ENCODE data around the gene DDC.
"Not testable (repeated sequence)": the region's sequence is repeated elsewhere in the genome, so short reads cannot be mapped to it uniquely, and the experiment has no call there.

Gene DDC

DNA sequence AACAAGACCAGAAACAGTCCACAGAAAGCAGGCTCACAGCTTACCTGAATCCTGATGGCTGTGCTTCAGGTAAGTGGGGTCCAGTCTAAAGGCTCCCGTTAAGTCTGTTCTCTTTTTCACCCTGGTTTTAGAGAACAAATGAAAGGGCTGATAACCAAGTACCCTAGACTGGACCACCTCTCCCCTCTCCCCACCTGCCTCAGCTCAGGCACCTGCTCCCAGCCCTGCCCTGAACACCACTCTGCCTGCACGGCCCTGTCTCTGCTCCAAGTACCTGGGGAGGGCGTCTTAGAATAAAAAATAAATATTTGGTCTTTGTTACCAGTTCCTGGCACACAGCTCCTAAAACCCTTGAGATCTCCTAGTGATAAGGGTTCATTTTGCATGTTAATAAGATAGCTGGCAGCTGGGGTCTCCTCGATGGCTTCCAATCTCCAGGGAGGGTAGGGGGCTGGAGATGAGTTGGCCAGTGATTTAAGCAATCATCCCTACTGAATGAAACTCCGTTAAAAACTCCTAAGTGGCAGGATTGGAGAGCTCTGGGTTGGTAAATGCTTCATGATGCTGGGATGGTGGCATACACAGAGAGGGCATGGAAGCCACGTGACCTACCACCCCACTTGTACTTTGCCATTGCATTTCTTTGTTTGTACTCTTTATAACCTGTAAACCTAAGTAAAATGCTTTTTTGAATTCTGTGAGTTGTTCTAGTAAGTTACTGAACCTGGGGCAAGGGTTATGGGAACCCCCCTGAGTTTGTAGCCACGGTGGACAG, 85.3 kb downstream of the DDC start:
- DNase-seq (ENCODE audit: low spot score): no peak

DNA sequence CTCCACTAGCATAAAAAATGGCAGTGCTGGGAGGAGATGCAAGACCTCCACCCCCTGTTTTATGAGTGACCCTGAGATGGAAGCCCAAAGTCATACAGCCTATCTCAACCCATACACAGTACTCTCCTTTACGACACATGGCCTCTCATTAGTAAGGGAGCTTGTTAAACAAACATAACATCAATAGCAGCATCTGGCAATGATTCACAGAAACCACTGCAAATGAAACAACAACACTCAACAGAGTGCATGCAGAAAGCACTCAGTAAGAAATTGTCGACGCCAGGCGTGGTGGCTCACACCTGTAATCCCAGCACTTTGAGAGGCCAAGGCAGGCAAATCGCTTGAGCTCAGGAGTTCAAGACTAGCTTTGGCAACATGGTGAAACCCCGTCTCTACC, 87.6 kb downstream of the DDC start:
- no peak for DNase-seq (ENCODE audit: low spot score)

DNA sequence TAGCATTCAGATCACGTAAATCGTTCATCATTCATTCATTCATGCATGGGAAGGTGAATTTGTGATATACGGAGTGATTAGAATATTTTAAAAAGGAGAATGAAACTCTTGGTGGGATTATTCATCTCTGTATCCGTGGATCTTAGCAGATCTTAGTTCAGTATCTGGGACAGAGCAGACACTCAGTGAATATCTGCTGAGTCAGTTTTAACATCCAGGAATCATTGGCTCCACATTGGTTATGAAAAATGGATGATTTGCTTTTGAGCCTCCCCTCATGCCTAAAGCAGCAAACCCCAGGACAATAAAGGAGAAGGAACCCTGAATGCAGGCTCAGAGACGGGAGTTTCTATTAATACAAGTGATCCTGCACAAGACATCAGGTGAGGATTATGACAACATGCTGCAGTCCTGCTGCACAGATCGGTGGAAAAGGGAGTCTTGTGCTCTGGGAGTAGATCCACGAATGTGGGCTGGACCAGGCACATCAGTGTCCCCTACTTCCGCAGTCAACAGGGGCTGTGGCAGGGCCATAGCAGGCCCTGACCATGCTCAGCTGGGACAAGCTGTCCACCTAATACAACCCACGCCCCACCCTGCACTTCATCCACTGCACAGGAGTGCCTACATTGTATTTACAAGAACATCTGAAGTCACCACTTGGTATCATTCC, 88.1 kb downstream of the DDC start:
- no peak for DNase-seq (ENCODE audit: low spot score)

DNA sequence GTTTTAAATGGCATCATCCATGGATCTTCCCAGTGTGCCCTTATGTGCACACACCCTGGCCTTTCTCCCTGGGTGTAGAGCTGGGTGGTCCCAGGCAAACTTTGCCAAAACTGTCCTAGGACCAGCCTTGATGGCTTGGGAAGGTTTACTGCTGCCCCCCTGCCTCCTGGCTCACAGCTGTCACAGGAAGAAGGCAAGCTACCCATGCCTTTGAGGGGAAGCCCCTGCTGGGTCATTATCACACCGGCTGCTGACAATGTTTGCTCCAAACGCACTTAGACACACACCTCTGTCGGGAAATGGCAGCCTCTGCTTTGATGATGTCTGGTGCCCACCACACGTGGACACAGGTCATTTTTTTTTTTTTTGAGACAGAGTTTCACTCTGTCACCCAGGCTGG, 89.9 kb downstream of the DDC start:
- no peak for DNase-seq (ENCODE audit: low spot score)

DNA sequence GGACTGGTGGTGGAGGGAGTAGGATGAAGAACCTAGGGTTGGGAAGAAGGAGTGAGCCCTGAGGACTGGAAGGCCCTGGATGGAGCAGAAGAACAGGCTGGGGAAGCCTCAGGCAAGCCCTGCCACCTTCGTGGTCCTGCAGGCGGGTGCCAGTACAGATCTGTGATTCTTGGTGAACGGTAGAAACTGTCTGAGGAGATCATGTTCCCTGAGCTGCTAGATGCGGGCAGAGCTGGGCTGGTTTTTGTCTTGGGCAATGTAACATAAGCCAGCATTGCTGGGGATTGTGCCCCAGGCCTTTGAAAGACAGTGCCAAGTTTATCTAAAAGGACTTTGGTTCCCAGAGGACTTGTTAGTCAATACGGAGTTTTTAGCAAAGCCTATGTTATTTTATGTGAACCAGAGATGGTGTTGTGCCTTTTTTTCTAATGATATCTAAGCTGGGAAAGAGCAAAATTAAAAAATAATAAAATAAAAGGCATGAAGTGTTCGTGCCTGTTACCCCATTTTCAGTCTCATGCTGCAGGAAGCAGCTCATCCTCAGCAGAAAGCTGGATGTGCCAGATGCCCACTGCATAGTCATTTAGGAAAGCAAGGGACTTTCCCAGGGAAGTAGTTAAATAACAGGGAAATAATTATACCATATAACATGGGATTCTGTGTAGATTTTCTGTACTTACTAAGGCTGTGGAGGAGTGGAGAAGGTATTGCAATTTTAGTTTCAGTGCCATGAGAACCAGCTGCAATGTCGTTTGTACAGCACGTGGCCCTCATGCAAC, 90.6 kb downstream of the DDC start:
- no peak for DNase-seq (ENCODE audit: low spot score)

DNA sequence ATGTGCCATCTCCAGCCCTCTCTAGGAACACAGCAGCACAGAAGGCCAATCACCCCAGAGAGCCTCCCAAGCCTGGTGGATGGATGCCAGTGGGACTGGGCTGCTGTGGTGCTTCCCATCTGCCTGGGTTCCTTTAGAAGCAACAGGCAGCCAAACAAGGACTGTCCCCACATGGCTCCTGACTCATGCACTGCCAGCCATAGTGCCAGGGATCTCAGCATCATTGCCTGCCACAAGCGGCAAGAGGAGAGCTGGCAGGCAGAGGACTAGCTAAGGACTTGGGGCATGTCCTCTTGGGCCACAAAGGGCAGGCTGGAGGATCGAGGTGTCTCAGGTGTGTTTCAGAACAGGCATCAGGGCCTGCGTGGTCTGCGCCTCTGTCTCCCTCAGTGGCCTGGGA, 91.7 kb downstream of the DDC start:
- DNase-seq (ENCODE audit: low spot score): no peak

DNA sequence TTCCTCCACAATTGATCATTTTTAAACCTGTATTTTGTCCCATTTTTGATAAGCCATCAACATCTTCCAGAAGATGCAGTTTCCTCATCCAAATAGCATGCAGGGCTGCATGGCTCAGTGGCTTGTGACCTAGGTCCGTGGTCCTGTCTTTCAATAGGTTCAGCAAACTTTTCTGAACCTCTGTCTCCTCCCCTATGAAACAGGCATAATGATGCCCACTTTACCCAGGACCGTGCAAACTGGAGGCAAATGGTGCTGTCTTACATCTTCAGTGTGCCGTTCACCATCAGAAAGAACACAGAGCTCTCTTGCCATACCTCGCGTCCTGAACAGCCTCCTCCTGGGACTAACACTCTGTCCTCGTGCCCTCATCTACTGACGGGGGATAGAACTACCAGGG, 92.8 kb downstream of the DDC start:
- no peak for DNase-seq (ENCODE audit: low spot score)

DNA sequence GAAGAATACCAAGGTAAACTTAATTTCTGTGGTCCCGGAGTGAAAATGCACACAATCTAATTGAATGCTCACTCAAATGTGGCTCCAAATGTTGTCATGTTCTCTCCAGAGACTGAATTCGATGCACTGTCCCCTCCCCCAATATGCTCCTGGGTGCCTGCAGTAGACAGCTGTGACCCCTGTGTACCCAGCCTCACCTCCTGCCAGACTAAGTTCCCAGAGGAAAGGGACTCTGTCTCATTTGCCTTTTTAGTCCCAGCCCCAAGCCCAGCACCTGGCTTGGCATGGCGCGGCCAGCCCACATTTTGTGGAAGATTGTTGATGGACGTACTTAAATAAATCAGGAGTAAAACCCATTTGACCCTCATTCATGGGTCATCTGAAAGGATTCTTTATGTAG, 93.2 kb downstream of the DDC start:
- DNase-seq (ENCODE audit: low spot score): no peak

DNA sequence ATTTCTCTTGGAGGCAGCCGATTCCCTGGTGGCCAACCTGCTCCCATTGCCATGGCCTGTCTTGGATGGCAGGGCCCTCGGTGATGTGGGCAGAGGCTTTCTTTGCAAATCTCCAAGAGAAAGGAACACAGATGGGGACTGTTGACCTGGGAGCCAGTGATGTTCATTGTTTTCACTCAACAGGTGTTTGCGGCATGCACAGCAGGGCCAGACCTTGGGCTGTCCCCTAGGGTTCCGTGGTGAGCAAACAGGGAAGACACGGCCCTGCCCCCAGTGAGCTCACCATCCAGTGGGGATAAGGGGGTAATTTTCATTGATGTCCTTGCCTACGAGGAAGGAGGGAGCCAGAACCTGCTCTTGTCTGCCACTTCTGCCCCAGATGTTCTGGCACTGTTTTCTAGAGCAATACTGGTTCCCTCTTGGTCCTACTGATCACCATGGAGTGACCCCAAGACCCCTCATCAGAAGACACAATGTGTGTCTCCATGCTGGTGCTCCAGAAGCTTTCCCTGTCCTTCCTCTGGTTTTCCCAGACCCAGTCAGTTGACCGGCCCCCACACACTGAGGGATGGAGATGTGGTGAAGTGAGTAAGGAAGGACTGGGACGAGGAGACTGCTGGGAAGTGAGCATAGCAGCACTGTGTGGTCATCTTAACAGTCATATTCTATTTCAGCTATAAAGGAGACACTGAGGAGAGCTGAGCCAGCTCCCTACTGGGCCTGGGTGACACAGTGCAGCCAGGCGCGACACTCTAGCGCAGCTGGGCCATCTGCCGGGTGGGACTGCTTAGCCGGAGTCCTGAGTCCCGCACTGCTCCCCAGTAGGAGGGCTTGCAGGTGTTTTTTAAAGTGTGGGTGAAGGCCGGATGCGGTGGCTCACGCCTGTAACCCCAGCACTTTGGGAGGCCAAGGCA, 94.7 kb downstream of the DDC start:
- no peak for DNase-seq (ENCODE audit: low spot score)

DNA sequence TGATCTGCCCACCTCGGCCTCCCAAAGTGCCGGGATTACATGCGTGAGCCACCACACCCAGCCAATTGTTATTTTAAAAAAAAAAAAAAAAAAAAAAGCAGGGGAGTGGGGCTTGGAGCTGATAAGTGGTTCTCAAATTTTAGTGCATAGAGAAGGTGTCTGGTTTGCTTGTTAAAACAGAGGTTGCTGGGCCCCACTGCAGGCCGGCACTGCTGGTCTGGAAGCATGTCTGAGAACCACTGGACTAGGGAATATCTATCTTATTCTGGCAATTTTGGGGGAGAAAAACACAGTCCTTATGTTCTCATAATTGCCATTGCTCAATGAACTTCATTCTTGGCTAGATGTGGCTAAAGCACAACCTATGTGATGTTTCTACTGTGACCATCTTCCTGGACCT, 96.0 kb downstream of the DDC start:
- no peak for DNase-seq (ENCODE audit: low spot score)

DNA sequence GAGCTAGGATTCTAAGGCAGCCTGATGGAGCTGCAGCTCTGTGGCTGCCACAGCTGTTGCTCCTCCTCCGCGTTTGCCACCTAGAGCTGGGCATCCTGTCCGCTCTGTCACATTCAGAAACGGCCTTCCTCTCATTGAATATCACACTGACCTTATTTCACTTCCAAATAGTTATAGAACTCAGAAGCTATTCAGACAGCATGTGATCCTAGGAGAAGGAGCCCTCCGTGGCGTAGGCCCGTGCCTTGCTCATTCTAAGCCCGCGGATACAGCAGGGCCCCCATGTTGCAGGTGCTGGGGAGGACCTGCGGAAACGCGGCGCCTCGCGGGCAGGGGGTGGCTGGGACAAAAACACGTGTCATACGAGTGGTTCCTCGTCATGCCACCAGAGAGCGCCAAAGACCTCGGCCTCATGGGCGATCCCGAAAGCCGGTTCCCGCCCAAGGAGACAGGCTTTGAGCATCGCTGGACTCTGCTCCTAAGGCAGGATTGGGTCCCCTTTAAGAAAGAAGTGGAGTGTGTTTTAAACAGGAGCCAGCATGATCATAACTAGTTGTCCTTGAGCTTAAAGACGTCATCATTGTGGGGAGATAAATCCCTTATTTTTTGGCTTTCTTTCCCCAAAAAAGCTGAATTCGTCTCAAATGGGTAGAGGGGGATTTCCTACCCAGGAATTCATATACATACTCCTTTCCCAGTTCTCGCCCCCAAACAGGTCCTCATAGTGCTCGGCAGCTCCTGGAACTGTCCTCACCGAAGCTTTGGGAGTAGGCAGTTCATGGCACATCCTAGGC, 97.2 kb downstream of the DDC start:
- peak; percentile 73 for DNase-seq (ENCODE audit: low spot score)

DNA sequence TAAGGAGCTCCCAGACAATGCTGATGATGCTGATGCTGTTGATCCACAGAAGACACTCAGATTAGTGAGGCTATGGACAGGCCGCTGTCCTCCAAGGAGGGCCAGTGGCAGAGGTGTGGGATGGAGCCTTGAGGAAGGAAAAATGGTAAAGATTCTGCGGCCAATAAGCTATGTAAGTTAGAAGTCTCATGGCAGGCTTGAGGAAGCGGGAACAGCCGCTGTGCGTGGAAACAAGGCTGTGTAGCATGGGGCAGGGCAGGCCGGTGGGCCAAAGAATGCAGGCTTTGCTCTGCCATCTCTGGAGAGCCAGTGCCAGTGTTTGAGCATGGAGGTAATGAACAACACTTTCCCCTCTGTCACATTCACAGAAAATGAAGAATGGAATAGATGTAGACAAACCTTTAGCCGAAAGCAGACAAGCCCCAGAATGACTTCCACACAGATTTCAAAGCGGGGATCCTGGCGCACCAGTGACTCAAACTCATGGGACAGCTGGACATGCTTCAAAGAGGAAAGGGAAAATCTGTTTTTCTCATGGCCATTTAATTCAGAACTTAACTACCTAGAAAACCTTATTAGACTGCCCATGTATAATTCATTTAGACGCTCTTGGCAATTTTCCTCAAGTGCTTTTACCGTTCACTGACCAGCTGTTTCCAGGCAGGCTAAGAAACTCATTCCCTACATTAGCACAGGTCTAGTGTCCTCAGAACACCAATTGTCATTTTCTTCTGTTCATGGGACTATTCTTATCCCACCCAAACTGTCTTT, 98.2 kb downstream of the DDC start:
- DNase-seq (ENCODE audit: low spot score): no peak

DNA sequence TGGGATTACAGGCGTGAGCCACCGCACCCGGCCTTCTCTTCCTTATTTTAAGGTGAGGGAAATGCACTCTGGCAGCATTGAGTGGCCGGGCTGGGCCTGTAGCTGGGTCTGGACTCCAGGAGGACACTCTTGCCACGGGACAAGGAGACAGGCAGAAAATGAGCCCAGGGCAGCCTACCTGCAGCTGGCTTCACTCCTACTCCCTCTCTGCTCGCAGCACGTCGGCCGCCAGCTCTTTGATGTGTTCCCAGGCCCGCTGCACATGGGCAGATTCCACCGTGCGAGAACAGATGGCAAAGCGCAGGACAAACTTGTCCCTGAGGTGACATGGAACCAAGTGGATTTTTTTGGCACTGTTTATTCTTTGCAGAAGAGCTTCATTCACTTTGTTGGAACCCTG, 102.2 kb downstream of the DDC start:
- no peak for DNase-seq (ENCODE audit: low spot score)

DNA sequence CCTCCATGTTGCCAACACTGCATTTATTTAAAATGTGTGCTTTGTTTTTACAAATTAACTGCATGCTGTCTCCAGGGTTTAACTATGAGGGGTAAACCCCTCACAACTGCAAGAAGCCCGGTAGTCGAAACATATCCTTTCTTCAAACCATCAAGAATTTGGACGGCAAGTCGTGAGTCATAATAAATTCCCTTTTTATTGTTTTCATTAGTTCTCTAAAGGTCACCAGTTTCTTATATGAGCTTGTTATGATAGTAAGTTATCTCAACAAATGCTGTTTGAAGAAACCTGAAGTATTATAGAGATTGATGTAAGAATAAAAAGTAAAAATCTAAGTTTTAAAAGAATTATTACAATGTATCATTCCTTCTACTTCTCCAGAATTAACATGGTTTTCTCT, 102.8 kb downstream of the DDC start:
- no peak for DNase-seq (ENCODE audit: low spot score)

DNA sequence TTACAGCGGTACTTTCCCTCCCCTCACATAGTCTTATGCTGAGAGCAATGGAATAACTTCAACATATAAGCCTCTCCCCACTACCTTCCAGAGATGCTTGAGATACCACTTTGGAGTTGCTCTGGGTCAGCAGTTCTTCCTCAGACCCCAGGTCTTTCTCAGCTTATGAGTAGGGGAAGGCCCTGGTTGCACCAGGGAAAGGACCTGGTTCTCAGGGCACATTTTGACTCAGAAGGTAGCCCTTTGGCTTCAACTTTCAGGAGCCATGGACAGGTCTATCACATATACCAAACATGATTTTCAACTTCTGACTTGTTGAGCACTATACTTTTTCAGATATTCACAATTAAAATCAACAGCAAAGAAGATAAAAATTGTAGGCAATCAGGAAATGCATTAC, 103.5 kb downstream of the DDC start:
- DNase-seq (ENCODE audit: low spot score): no peak

DNA sequence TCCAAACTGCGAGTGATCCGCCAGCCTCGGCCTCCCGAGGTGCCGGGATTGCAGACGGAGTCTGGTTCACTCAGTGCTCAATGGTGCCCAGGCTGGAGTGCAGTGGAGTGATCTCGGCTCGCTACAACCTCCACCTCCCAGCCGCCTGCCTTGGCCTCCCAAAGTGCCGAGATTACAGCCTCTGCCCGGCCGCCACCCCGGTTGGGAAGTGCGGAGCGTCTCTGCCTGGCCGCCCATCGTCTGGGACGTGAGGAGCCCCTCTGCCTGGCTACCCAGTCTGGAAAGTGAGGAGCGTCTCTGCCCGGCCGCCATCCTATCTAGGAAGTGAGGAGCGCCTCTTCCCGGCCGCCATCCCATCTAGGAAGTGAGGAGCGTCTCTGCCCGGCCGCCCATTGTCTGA, 106.0 kb downstream of the DDC start:
- DNase-seq (ENCODE audit: low spot score): not testable (repeated sequence)

DNA sequence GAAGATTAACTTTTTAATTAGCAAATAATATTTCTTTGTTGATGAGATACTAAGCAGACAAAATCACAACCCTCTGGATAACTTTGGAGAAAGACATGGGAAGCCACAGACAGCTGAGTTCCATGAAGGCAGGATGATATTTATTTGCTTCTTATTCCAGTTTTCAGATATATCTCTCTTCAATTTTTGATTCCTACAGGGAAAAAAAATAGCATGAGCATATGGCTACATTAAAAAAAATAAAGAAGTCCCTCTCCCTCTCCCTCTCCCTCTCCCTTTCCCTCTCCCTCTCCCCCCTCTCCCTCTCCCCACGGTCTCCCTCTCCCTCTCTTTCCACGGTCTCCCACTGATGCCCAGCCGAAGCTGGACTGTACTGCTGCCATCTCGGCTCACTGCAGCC, 106.6 kb downstream of the DDC start:
- not testable (repeated sequence) for DNase-seq (ENCODE audit: low spot score)

DNA sequence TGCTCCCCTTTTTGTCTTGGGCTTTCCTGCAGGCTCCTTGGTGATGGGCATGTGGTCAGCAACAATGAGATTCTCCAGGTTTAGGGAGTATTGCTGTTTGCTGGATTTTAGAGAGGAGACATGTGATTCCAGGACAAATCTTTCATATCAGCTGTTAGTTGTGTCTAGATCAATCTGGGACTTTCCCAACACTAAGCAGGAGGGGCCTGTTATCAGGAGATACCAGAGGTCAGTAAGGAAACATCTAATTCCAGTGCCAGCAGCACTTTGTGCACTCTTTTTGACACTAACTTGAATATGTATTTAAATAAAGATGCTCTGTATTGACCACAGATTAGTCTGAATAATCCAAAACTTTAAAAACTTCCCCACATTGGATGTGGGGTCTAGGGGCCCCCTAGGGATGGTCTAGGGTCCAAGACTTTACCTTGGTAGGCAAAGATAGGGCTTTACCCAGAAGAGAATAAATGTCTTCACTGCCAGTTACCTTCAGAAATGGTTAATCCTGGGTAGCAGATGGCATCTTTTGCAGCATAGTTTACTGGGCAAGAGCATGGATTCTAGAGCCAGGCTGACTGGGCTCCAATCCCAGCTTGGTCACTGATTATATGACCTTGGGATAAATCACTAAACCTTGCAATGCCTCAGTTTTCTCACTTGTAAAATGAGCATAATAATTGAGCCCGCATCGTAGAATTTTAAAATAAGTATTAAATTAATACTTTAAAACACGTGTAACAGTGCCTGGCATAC, 108.7 kb downstream of the DDC start:
- no peak for DNase-seq (ENCODE audit: low spot score)

DNA sequence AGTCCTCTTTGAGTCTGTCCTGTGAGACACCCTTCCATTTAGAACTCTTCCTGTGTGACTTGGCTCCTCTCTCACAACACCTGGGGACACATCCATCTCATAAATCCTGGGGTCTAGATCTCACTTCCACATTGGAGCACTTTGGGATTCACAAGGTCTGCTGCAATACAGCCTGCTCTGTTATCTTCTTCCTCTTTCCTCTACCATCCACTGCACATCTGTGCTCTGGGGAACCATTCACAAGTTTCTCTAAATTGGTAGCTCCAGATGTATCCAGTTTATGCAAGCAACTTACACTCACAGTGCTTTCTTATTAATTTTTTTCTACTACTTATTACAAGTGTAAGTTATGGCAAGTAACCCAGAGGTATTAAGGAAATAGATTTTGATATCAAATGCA, 109.5 kb downstream of the DDC start:
- no peak for DNase-seq (ENCODE audit: low spot score)

DNA sequence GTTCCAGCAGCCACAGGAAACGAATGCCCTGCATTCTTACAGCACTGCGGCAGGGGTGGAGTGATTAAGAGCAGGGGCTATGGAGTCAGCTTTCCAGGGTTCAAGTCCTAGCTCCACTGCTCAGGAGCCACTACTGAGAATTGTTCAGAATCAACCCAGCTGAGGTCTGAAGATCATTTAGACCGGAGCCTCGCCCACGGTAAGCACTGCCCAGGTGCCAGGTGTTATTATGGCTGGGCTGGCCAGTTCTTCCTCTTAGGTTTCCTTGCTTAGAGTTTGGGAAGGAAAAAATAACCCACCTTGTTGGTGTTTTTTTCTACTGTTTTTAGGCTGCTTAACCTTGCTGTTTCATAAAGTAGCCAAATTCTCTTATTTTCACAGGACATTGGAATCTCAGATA, 110.2 kb downstream of the DDC start:
- DNase-seq (ENCODE audit: low spot score): no peak

Measured in putamen (tissue), 1 donor.